Neural progenitor cell (in vitro differentiated cells): ENCODE data around the gene KLHL6. TPM values are rescaled to one million over a fixed set of nuclear protein-coding genes. Genes with fewer than 3 reads are reported as not detected.

Experiments
- DNase-seq: peaks from one replicate; pipeline ENCODE4 v3.0.0-alpha.2; 2016; ENCODE audit warnings: low spot score
- H2AFZ ChIP-seq: fragments of 200-600 bp; sonication (generic); replicated peaks from 2 replicates; pipeline ENCODE4 v1.6.1; 2016; ENCODE audit warnings: antibody characterized with exemption
- H3F3A ChIP-seq: fragments of 200-600 bp; sonication (generic); 2 replicates; pipeline ENCODE4 v1.6.1; 2016; ENCODE audit warnings: antibody characterized with exemption, low read depth
- H3K27ac ChIP-seq: fragments of 200-600 bp; sonication (generic); 2 replicates; pipeline ENCODE4 v1.5.1; 2016; ENCODE audit warnings: mild to moderate bottlenecking
- H3K27me3 ChIP-seq: fragments of 200-600 bp; sonication (generic); 2 replicates; pipeline ENCODE4 v1.6.1; 2016; ENCODE audit warnings: mild to moderate bottlenecking, moderate library complexity
- H3K36me3 ChIP-seq: fragments of 200-600 bp; sonication (generic); 2 replicates; pipeline ENCODE4 v1.5.1; 2016
- H3K4me1 ChIP-seq: fragments of 200-600 bp; sonication (generic); 2 replicates; pipeline ENCODE4 v1.6.1; 2016; ENCODE audit warnings: mixed run types
- H3K4me2 ChIP-seq: fragments of 200-600 bp; sonication (generic); 2 replicates; pipeline ENCODE4 v1.6.1; 2016
- H3K4me3 ChIP-seq: fragments of 200-600 bp; sonication (generic); 2 replicates; pipeline ENCODE4 v1.5.1; 2016
- H3K79me2 ChIP-seq: fragments of 200-600 bp; sonication (generic); 2 replicates; pipeline ENCODE4 v1.6.1; 2016; ENCODE audit warnings: low read depth
- H3K9ac ChIP-seq: fragments of 200-600 bp; sonication (generic); 2 replicates; pipeline ENCODE4 v1.6.1; 2016
- H3K9me3 ChIP-seq: fragments of 200-600 bp; sonication (generic); 2 replicates; pipeline ENCODE4 v1.5.1; 2016; ENCODE audit warnings: low read depth
- H4K20me1 ChIP-seq: fragments of 200-600 bp; sonication (generic); 2 replicates; pipeline ENCODE4 v1.6.1; 2016; ENCODE audit warnings: low read depth
- H3K27ac Mint-ChIP-seq: 3 replicates; pipeline ENCODE4 v1.8.0; 2021; ENCODE audit warnings: mixed read lengths
- H3K27me3 Mint-ChIP-seq: 2 replicates; pipeline ENCODE4 v1.8.0; 2022; ENCODE audit warnings: low read depth, mild to moderate bottlenecking, inconsistent platforms, moderate library complexity, mixed read lengths; ENCODE audit not compliant: insufficient read depth
- H3K36me3 Mint-ChIP-seq: 3 replicates; pipeline ENCODE4 v1.8.0; 2021; ENCODE audit warnings: mixed read lengths
- H3K4me1 Mint-ChIP-seq: 3 replicates; pipeline ENCODE4 v1.8.0; 2021; ENCODE audit warnings: mixed read lengths
- H3K4me3 Mint-ChIP-seq: 3 replicates; pipeline ENCODE4 v1.8.0; 2021; ENCODE audit warnings: mild to moderate bottlenecking, moderate library complexity, mixed read lengths
- H3K9me3 Mint-ChIP-seq: 3 replicates; pipeline ENCODE4 v1.8.0; 2020; ENCODE audit warnings: mixed read lengths
- EZH2 ChIP-seq: fragments of 200-600 bp; sonication (generic); IDR thresholded peaks from 2 replicates; pipeline ENCODE4 v1.6.1; 2017; ENCODE audit warnings: antibody characterized with exemption, mild to moderate bottlenecking, moderate library complexity
- EZH2phosphoT487 ChIP-seq: fragments of 200-600 bp; sonication (generic); IDR thresholded peaks from 2 replicates; pipeline ENCODE4 v1.6.1; 2017; ENCODE audit warnings: antibody characterized with exemption
- total RNA-seq: library from RNA; depleted of rRNA; stranded (reverse); fragments of >200 nt; gene quantifications from 2 replicates; pipeline ENCODE4 v1.2.3, GENCODE V29; 2015; ENCODE audit warnings: low replicate concordance
- TF ChIP-seq, protein P1 (sequence below): fragments of 200-600 bp; sonication (generic); IDR thresholded peaks from 2 replicates; pipeline ENCODE4 v1.5.1; 2017; ENCODE audit warnings: antibody characterized with exemption, mild to moderate bottlenecking

Gene KLHL6
- total RNA-seq, 1 donor from 2014 or later: 0.09 TPM

GRCh38 chr3:183564046-183564445, 8.5 kb upstream of the KLHL6 start:
- no peak overlapping the region for H2AFZ ChIP-seq

GRCh38 chr3:183563536-183563874, 8.0 kb upstream of the KLHL6 start:
- Mint-ChIP-seq H3K4me3 (no peak overlapping the region), H3K27me3 (peaks cover 5% of the 10 kb centered on the region), H3K27ac (no peak overlapping the region), H3K36me3 (no peaks in the 10 kb centered on the region), H3K9me3 (no peaks in the 10 kb centered on the region), H3K4me1 (peaks cover 6% of the 10 kb centered on the region)
- Histone ChIP-seq H3K9ac (no peak overlapping the region), H4K20me1 (no peaks in the 10 kb centered on the region), H3K9me3 (no peaks in the 10 kb centered on the region), H3F3A (no peaks in the 10 kb centered on the region), H3K4me2 (no peak overlapping the region), H3K4me3 (no peak overlapping the region), H3K27me3 (no peaks in the 10 kb centered on the region), H3K79me2 (no peaks in the 10 kb centered on the region), H2AFZ (no peak overlapping the region), H3K36me3 (no peaks in the 10 kb centered on the region), H3K4me1 (no peaks in the 10 kb centered on the region), H3K27ac (no peak overlapping the region)
- TF ChIP-seq EZH2phosphoT487 (no peak), EZH2 (no peak)
- TF ChIP-seq, protein P1, sequence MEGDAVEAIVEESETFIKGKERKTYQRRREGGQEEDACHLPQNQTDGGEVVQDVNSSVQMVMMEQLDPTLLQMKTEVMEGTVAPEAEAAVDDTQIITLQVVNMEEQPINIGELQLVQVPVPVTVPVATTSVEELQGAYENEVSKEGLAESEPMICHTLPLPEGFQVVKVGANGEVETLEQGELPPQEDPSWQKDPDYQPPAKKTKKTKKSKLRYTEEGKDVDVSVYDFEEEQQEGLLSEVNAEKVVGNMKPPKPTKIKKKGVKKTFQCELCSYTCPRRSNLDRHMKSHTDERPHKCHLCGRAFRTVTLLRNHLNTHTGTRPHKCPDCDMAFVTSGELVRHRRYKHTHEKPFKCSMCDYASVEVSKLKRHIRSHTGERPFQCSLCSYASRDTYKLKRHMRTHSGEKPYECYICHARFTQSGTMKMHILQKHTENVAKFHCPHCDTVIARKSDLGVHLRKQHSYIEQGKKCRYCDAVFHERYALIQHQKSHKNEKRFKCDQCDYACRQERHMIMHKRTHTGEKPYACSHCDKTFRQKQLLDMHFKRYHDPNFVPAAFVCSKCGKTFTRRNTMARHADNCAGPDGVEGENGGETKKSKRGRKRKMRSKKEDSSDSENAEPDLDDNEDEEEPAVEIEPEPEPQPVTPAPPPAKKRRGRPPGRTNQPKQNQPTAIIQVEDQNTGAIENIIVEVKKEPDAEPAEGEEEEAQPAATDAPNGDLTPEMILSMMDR: no peak
- no peak for DNase-seq

More at GRCh38 chr3:183564046-183564445, 8.5 kb upstream of the KLHL6 start:
- H3F3A ChIP-seq: no peaks in the 10 kb centered on the region
- no peaks in the 10 kb centered on the region for H3K9me3 ChIP-seq
- DNase-seq: no peak
- H3K36me3 Mint-ChIP-seq: no peaks in the 10 kb centered on the region
- H3K27ac Mint-ChIP-seq: peak overlapping the region; percentile 14
- no peaks in the 10 kb centered on the region for H4K20me1 ChIP-seq
- H3K9ac ChIP-seq: no peak overlapping the region
- H3K9me3 Mint-ChIP-seq: no peaks in the 10 kb centered on the region
- no peaks in the 10 kb centered on the region for H3K79me2 ChIP-seq
- H3K4me3 Mint-ChIP-seq: no peak overlapping the region
- H3K4me2 ChIP-seq: no peak overlapping the region
- H3K27me3 ChIP-seq: no peaks in the 10 kb centered on the region
- TF ChIP-seq, protein P1: no peak
- no peak for TF ChIP-seq EZH2phosphoT487
- TF ChIP-seq EZH2: no peak
- H3K4me1 Mint-ChIP-seq: peaks cover 6% of the 10 kb centered on the region
- no peak overlapping the region for H3K27ac ChIP-seq
- H3K27me3 Mint-ChIP-seq: peaks cover 5% of the 10 kb centered on the region
- H3K36me3 ChIP-seq: no peaks in the 10 kb centered on the region
- no peaks in the 10 kb centered on the region for H3K4me1 ChIP-seq
- no peak overlapping the region for H3K4me3 ChIP-seq

DNA sequence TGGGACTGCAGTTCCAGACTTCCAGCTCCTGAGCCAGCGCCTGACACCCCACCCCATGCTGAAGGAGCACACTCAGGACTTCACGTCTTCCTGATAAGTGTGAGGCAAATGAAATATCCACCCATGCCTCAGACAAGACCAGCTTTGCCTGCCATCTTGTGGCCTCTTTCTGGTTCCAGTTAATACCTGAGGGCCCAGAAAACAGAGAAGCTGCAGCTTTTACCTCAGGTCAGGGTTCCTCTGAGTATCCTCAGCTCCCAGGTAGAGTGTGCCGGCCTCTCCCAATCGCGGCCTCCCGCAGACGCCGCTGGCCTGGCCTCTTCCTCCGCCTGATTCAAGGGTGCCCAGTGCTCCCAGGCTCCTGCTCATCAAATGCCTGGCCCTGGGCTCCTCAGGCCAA, 5.1 kb upstream of the KLHL6 start:
- no peaks in the 10 kb centered on the region for H3K4me1 ChIP-seq
- peak; percentile 55 for DNase-seq
- Mint-ChIP-seq H3K27ac (no peak overlapping the region), H3K36me3 (no peaks in the 10 kb centered on the region), H3K9me3 (no peaks in the 10 kb centered on the region), H3K4me3 (no peak overlapping the region), H3K27me3 (peaks cover 5% of the 10 kb centered on the region), H3K4me1 (peaks cover 6% of the 10 kb centered on the region)
- H3K79me2 ChIP-seq: no peaks in the 10 kb centered on the region
- TF ChIP-seq EZH2phosphoT487 (no peak), EZH2 (no peak)
- TF ChIP-seq, protein P1: peak; percentile 43
- H4K20me1 ChIP-seq: no peaks in the 10 kb centered on the region
- H3K9ac ChIP-seq: no peak overlapping the region
- H3K36me3 ChIP-seq: no peaks in the 10 kb centered on the region
- H2AFZ ChIP-seq: no peak overlapping the region
- H3K4me3 ChIP-seq: no peak overlapping the region
- no peaks in the 10 kb centered on the region for H3K27me3 ChIP-seq
- H3F3A ChIP-seq: no peaks in the 10 kb centered on the region
- H3K9me3 ChIP-seq: no peaks in the 10 kb centered on the region
- no peak overlapping the region for H3K27ac ChIP-seq
- no peak overlapping the region for H3K4me2 ChIP-seq
